Heart left ventricle (tissue), 13 donors: ENCODE results near the gene ANGPTL3.

Source experiments
- POLR2A ChIP-seq, 2 donors: fragments of 450-650 bp; IDR thresholded peaks; one replicate each; pipeline ENCODE4 v1.6.1; 2017; ENCODE audit warnings: antibody characterized with exemption in 2 of 2, mild to moderate bottlenecking in 2 of 2, moderate library complexity in 2 of 2
- TF ChIP-seq, protein P1 (sequence below), 12 donors: fragments of 200-600 bp; sonication (generic) in 4 of 12; IDR thresholded peaks; one replicate each; pipeline versions ENCODE4 v1.5.0 to v1.8.0; 2018 to 2022; ENCODE audit warnings: antibody characterized with exemption in 12 of 12, mild to moderate bottlenecking in 5 of 12
- donor health status: ischemic (EF 13 %, LVEDD 7.1; RV severe dilation, severe dysfunction).
- donor health status: DM: no; HTN: yes; CAD: no.
- donor health status: DM: no; HTN: no; CAD: no.
- donor health status: ischemic (EF 25% LVEDD 6.9; RV normal size, moderate dysfunction).
- donor health status: ischemic (EF 25% LVEDD 5.7; RV mildly dilated, moderate dysfunction).
- donor health status: ischemic (EF 35%, LVEDD 5.7; RV mildly dilated, moderate dysfunction).
- donor health status: nonischemic (EF 11% LVEDD 7.7; RV severe dilation, severe dysfunction).
- donor health status: DM: yes; HTN: yes; CAD: no.
- donor health status: PGD.
- donor health status: ischemic (EF 29% LVEDD 5.4; RV normal size, mild dysfunction).
- donor health status: nonischemic (EF 23%, LVEDD 6.1; RV moderate dilation, normal function).

DNA sequence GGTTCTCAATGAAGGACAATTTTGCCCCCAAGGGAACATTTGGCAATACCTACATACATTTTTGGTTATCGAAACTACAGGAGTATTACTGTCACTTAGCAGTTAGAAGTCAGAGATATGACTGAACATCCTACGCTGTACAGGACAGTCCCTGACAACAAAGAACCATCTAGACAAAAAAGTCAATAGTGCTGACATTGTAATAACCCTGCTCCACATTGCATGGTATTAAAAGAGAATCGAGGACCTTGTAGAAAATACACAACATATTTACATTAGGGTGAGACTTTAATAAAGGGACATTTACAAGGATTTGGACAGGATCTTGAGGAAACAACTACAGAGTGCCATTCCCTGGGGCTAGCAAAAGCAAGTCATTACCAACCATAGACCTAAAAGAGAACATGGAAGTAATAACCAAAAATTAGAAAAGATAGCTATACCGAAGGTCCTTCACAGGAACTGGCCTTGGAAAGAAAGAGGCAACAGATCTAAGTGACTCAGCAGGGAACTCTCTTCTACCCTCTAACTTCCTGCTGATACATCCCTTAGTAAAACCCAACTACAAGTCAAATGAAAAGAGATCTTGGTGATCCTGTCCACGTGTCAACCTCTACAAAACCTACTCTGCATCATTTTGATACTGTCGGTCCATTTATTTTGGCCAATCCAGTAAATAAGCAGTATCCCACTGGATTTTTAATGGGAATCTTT is 40.2 kb downstream of the ANGPTL3 start:
- TF ChIP-seq, protein P1, sequence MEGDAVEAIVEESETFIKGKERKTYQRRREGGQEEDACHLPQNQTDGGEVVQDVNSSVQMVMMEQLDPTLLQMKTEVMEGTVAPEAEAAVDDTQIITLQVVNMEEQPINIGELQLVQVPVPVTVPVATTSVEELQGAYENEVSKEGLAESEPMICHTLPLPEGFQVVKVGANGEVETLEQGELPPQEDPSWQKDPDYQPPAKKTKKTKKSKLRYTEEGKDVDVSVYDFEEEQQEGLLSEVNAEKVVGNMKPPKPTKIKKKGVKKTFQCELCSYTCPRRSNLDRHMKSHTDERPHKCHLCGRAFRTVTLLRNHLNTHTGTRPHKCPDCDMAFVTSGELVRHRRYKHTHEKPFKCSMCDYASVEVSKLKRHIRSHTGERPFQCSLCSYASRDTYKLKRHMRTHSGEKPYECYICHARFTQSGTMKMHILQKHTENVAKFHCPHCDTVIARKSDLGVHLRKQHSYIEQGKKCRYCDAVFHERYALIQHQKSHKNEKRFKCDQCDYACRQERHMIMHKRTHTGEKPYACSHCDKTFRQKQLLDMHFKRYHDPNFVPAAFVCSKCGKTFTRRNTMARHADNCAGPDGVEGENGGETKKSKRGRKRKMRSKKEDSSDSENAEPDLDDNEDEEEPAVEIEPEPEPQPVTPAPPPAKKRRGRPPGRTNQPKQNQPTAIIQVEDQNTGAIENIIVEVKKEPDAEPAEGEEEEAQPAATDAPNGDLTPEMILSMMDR (IDR thresholded peaks at IDR 0.05), result no peak
- TF ChIP-seq POLR2A (IDR thresholded peaks at IDR 0.05), result no peak
